Nucleus accumbens (tissue), 56 donors: ENCODE measurements around the gene ZBTB25.

Experiments
- DNase-seq, 56 donors: peaks; one replicate each; lab custom pipeline; 2025; lab: John Stamatoyannopoulos, UW

ZBTB25 gene

DNA sequence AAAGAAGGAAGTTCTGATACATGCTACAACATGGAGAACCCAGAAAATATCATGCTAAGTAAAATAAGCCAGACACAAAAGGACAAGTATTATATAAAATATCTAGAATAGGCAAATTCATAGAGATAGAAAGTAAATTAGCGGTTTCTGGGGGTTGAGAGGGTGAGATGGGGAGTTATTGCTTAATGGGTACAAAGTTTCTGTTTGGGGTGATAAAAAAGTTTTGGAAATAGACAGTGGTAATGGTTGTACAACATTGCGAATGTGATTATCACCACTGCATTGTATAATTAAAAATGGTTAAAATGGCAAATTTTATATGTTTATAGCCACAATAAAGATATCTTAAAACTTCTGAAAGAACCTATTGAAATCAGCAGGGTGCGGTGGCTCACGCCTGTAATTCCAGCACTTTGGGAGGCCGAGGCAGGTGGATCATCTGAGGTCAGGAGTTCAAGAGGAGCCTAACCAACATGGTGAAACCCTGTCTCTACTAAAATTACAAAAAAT lies 15.0 kb downstream of the ZBTB25 start:
- no peak for DNase-seq

GRCh38 chr14:64478634-64479250 lies 24.9 kb downstream of the ZBTB25 start:
- no peak for DNase-seq

- DNase-seq: no peak
Observed at GRCh38 chr14:64476438-64476837, 27.2 kb downstream of the ZBTB25 start.

DNA sequence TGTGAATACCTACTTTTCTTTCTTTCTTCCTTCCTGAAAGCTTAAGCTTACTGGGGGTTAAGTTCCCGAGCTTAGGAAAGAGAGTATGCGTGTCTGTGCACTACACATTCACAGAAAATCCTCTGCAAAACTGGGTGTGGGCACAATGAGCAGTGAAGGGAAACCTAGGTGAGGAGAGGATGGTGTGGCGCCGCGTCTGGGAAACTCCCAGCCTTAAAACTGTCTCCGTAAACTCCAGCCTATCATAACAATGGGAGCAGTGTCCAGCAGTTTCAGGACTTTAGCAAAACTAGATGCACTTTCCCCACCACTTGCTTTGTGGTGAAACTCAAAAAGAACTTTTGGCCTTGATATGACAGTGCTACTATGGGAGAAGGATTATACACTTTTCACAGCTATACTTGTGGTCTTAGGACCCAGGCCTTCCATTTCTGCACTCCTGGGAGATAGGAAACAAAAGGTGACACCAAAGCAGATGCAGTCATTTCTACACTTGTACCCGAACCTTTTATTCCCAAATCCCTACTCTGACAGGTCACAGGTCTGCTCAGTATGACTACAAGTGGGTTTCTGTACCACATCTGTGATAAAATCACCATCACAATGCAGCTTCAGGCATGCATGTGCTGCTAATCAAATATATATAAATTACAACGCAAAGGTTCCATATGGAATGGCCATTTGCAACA lies 27.9 kb downstream of the ZBTB25 start:
- no peak for DNase-seq

DNA sequence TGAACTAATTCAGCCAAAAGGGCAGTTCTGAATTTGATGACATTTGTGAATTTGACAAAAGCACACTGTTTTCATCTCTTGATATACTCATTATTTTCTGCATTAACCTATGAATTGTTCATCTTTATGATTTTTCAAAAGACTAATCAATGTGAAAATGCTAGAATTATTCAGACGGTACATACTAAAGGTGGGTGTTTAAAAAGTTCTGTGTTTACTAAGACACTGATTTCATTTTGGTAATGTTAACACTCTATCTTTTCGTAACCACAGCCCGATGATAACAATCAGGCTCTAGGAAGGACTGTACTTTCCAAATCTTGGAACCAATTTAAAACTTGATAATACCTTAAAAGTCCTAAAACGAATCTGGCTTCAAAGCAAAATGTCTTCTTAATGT lies 28.9 kb downstream of the ZBTB25 start:
- no peak for DNase-seq

DNA sequence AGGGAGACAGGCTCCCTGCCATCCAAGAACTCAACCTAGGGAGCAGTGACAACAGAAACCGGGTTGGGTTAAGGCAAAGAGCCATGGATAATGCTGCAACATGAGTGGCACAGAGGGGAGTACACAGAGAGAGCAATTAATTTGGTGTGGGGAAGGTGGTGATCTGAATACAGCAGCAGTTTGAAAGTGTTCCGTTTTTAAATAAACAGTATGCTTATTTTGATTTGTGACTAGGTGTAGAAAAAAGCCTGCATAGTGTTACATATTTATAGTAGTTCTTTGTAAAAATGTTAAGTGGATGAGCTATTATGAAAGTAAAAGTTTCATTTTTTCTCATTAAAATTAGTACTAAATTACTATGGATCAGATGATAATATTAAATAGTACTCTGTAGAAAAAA lies 29.6 kb downstream of the ZBTB25 start:
- DNase-seq: no peak

- DNase-seq: no peak
Observed at GRCh38 chr14:64468451-64468850, 35.2 kb downstream of the ZBTB25 start.

GRCh38 chr14:64467566-64467965 lies 36.1 kb downstream of the ZBTB25 start:
- no peak for DNase-seq

- DNase-seq: no peak
Observed at GRCh38 chr14:64467101-64467500, 36.5 kb downstream of the ZBTB25 start.

DNA sequence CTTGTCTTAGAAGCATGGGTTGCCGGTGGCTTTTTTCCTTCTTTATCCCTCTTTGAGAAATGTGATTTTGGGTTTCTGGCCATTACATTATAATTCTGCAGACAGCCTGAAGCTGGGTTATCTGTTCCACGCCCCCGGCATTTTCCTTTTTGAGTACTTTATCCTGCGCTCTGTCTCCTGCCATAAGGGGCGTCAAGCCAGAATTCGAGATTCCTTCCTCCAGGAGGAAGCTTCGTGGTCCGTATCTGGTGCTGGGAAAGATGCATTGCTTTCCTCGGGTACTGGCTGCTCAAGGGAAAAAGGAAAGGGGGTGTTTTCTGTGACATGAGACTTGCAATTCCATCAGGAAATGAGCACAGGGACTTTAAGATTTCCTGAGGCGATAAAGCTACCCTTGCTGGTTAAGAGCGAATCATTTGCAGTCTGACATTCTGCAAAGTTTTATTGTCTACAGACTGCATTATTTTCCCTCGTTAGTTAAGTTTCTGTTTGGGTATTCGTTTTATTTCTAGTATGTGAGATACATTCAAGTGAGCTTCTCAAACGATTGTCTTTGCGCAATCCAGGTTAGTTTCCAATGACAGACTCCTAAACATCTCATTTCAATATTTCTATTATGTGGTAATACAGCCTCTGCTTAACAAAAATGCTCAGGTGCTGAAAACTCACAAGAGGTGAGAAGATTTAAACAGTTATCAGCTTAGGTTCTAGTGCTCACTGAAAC lies 37.6 kb downstream of the ZBTB25 start:
- peak in 18 of 56 donors; percentile 13 to 52 (median 24) for DNase-seq

GRCh38 chr14:64465191-64465822 lies 38.3 kb downstream of the ZBTB25 start, which contains the start of gene AKAP5:
TSS of gene AKAP5 (plus strand) at chr14:64465499. CDS start at chr14:64468395, 2,896 bp downstream.
- DNase-seq: peak in 55 of 56 donors; percentile 9 to 86 (median 58)

- no peak for DNase-seq
Observed at GRCh38 chr14:64464651-64465050, 39.0 kb downstream of the ZBTB25 start.

GRCh38 chr14:64463873-64464272 lies 39.8 kb downstream of the ZBTB25 start:
- DNase-seq: no peak

GRCh38 chr14:64463195-64463594 lies 40.4 kb downstream of the ZBTB25 start:
- DNase-seq: no peak

DNA sequence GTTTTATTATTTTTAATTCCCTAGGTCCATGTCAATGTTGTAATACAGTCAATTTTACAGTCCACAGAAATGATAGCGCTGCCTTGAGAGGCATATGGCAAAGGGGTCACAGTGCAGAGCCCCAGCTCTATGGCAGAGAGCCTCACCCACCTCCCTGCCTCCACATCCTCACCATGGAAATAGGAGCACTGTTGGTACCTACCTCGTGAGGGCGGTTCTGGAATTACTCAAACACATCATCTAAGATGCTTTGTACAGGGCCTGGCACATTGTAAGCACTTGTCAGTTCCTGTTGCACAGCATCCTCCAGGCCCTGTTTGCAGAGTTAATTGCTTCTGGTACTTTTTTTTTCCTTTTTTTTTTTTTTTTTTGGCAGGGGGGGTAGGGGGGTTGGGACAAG lies 42.4 kb downstream of the ZBTB25 start:
- peak in 15 of 56 donors; percentile 15 to 73 (median 46) for DNase-seq

DNA sequence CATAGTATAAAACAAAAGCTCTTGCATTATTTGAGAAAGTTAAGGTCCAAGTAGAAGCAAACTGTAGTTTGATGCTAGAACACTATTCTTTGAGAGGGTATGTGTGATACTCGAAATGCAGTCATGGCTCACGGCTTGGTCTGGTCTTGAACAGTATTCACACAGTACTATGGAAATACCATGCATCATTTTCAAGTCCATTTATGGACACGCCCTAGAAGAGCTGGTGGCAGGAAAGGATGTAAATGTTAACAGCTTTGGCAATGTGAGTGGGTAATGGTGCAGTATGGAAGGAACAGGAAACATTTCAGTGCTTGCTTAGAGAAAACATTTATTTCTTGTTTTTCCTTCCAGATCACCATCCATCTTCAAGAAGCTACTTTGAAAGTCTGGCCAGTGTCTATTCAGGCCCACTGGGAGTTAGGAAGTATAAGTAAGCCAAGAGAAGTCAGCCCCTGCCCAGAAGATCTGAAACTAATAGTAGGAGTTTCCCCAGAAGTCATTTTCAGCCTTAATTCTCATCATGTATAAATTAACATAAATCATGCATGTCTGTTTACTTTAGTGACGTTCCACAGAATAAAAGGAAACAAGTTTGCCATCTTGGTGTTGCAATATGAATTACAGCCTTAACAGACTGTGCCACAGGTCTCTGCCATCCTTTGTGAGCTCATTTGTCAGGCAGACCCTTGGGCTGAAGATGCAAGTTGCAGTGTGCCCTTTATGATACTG lies 44.1 kb downstream of the ZBTB25 start:
- DNase-seq: no peak

DNA sequence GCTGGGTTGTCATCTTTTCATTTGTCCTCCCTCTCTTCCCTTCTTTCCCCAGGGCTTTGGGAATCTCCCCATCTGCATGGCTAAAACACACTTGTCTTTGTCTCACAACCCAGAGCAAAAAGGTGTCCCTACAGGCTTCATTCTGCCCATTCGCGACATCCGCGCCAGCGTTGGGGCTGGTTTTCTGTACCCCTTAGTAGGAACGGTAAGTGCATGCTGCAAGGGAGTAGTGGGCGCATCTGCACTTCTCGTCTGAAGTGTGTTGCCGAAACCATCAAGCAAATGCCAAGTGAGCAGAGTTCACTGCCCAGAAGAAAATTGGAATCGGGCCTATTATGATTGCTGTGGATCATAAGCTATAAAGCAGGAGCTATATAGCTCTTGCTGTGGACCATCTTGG lies 49.0 kb downstream of the ZBTB25 start:
- DNase-seq: no peak

GRCh38 chr14:64450255-64450654 lies 53.4 kb downstream of the ZBTB25 start:
- no peak for DNase-seq

DNA sequence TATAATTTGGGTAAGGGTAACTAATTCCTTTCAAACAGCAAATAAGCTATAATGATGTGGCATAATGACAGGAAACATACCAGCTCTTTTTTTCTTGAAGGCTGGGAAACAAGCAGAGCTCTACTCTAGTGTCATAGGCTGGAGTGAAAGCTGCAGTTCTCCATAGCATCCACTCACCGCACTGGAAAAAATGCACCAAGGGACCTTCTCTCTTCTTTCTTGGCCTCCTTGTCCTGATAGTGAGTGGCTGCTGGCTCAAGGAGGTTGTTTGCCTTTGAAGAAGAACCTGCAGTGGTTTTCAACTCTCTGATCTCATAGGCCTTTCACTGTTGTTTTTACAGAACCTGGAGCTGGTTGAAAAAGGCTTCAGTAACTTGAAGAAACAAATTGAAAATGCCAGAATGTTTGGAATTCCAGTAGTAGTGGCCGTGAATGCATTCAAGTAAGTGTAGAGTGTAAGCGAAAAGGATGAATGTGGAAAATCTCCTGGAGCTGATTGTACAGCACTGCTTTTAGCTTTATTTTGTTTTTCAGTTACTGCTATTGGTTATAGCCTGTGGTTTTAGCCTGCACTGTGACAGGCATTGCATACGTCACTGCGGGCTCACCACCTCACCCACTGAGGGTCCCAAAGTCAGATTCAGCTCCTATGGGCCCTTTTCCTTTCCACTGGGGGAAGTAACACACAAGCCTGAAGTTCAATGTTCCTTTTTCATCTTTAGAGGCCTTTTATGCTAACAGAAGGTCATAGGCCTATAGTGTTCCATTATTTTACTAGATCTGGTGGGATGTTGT lies 55.6 kb downstream of the ZBTB25 start:
- DNase-seq: no peak
